PC-3 (cell line): ENCODE measurements around the gene JAKMIP1.

Source experiments
- EZH2 ChIP-seq: fragments of 300-600 bp; sonication (generic); IDR thresholded peaks from one replicate; pipeline ENCODE4 v1.6.1; 2017; ENCODE audit warnings: antibody characterized with exemption, mild to moderate bottlenecking, low read length; ENCODE audit not compliant: unreplicated experiment
- EZH2phosphoT487 ChIP-seq: fragments of 300-600 bp; sonication (generic); IDR thresholded peaks from 2 replicates; pipeline ENCODE4 v1.6.1; 2018; ENCODE audit warnings: mild to moderate bottlenecking, antibody characterized with exemption, low read length, borderline replicate concordance
- TF ChIP-seq, protein P1 (sequence below): fragments of 300-600 bp; sonication (generic); conservative IDR thresholded peaks from 2 replicates; pipeline ENCODE4 v1.5.1; 2017; ENCODE audit warnings: antibody characterized with exemption, low read depth, mild to moderate bottlenecking, low read length

DNA sequence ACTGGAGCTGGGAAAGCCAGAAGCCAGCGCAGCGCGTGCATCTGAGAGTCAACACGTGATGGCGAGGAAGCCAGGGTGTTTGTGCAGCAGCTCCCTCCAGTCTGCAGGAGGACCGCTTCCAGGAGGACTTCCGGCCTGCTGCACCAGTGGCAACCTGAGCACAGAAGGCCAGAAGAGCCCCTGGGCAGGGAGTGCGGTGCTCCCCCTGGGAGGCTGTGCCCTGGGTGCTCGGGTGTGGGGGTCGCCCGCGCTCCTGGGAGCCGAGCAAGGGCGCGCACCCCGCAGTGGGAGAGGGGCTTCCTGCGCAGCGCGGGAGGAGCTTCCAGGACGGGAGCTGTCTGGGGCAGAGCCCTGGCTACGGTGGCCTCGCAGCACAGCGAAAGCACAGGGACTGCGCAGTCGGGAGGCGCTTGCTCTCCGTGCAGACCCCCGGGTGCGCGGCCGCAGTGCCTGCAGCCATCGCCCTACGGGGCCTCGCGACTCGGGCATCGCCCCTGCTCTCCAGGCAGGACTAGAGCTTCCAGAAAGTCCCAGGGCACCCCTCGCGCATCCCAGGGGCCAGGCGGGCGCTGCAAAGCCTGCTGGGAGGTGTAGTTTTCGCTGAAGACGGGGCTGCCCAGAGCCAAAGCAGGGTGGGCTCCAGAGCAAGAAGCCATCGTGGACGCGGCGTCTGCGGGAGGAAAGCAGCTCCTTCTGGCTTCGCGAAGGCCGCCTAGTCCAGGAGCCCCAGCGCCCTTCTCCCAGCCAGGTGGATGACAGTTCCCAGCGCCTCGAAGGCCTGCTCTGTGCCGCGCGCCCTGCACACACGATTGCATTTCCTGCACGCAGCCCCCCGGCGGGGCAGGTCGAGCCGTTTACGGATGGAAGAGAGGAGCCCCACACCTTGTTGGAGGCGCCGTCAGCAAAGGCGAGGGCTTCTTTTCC, 45.2 kb upstream of the JAKMIP1 start:
- TF ChIP-seq, protein P1, sequence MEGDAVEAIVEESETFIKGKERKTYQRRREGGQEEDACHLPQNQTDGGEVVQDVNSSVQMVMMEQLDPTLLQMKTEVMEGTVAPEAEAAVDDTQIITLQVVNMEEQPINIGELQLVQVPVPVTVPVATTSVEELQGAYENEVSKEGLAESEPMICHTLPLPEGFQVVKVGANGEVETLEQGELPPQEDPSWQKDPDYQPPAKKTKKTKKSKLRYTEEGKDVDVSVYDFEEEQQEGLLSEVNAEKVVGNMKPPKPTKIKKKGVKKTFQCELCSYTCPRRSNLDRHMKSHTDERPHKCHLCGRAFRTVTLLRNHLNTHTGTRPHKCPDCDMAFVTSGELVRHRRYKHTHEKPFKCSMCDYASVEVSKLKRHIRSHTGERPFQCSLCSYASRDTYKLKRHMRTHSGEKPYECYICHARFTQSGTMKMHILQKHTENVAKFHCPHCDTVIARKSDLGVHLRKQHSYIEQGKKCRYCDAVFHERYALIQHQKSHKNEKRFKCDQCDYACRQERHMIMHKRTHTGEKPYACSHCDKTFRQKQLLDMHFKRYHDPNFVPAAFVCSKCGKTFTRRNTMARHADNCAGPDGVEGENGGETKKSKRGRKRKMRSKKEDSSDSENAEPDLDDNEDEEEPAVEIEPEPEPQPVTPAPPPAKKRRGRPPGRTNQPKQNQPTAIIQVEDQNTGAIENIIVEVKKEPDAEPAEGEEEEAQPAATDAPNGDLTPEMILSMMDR, result no peak
- no peak for TF ChIP-seq EZH2
- no peak for TF ChIP-seq EZH2phosphoT487
